ENCODE measurements around the gene SEC22C.

The SEC22C gene

DNA sequence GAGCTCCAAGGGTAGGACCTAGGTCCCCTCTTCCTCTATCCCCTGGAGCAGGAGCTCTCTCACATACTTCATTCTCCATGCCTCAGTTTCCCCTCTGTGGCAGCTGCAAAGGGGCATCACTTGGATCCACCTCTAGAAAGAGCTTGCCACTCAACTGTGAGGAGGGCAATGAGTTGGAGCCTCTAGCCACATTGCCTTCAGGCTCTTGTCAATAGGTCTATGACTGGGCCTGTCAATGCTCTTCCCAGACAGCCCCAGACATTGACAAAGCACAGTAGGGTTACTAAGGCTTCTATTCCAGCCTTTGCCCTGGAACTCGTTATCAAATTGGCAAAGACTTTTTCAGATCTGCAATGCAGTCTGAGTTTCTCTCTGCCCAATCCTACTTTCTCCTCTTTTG is 83.7 kb downstream of the SEC22C start:
- DNase-seq (ENCODE audit: low read depth in 2 of 2) = no peak

All from stimulated activated CD8-positive, alpha-beta memory T cell treated with anti-CD3 and anti-CD28 coated beads, Interleukin-2, amount 100 ng/mL, for 1 hour (primary cell).